ENCODE measurements around the gene GLT8D1. TPM values are rescaled to one million over a fixed set of nuclear protein-coding genes. Genes with fewer than 3 reads are reported as not detected.

The GLT8D1 gene
- polyA plus RNA-seq (2011; rRNA removed), result 75.9 and 98.3 TPM in 2 replicates
- polyA minus RNA-seq (2011; rRNA and poly(A)+ RNA removed), result 23.1 and 31.5 TPM in 2 replicates

- DNase-seq (ENCODE audit: low read depth), result no peak
- CTCF ChIA-PET, result interaction anchor here (1.2 to 1.9 kb wide), 2 partner anchors 9 to 13 kb away, joined by 3 to 5 read pairs; no protein-coding TSS in a partner anchor
- TF ChIP-seq, protein P1, sequence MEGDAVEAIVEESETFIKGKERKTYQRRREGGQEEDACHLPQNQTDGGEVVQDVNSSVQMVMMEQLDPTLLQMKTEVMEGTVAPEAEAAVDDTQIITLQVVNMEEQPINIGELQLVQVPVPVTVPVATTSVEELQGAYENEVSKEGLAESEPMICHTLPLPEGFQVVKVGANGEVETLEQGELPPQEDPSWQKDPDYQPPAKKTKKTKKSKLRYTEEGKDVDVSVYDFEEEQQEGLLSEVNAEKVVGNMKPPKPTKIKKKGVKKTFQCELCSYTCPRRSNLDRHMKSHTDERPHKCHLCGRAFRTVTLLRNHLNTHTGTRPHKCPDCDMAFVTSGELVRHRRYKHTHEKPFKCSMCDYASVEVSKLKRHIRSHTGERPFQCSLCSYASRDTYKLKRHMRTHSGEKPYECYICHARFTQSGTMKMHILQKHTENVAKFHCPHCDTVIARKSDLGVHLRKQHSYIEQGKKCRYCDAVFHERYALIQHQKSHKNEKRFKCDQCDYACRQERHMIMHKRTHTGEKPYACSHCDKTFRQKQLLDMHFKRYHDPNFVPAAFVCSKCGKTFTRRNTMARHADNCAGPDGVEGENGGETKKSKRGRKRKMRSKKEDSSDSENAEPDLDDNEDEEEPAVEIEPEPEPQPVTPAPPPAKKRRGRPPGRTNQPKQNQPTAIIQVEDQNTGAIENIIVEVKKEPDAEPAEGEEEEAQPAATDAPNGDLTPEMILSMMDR (IDR thresholded peaks at IDR 0.05; ENCODE audit: insufficient read depth, low read depth, low read length), result no peak
- Histone ChIP-seq H3K27me3 (ENCODE audit: control insufficient read depth, insufficient read depth, low read length) (no peaks in the 10 kb centered on the region), H3K36me3 (ENCODE audit: control insufficient read depth, insufficient read depth, low read length) (peaks cover 2% of the 10 kb centered on the region; the same call in 1 of the 2 replicates), H3K4me3 (ENCODE audit: low read depth, low read length) (peak within 1 kb of the TSS; percentile 65)
- POLR2A ChIA-PET, result interaction anchor here (0.6 kb wide), 1 partner anchor 15 kb away, joined by 14 read pairs; no protein-coding TSS in a partner anchor
Observed at GRCh38 chr3:52705688-52706686, at the start of gene GLT8D1, which contains the start of gene SPCS1. Gene GLT8D1 (minus strand): TSS chr3:52705791. CDS start chr3:52700460, 5,331 bp downstream. Gene SPCS1 (plus strand): TSS chr3:52706106. CDS start chr3:52706247, 141 bp downstream.

GRCh38 chr3:52754373-52754772, 48.8 kb upstream of the GLT8D1 start:
- ChIA-PET CTCF (no interaction called here), POLR2A (no interaction called here)
- TF ChIP-seq, protein P1 (IDR thresholded peaks at IDR 0.05; ENCODE audit: insufficient read depth, low read depth, low read length), result no peak
- Histone ChIP-seq H3K36me3 (ENCODE audit: control insufficient read depth, insufficient read depth, low read length) (peaks cover 14% of the 10 kb centered on the region), H3K4me3 (ENCODE audit: low read depth, low read length) (no peak overlapping the region), H3K27me3 (ENCODE audit: control insufficient read depth, insufficient read depth, low read length) (no peaks in the 10 kb centered on the region)
- DNase-seq (ENCODE audit: low read depth), result no peak

DNA sequence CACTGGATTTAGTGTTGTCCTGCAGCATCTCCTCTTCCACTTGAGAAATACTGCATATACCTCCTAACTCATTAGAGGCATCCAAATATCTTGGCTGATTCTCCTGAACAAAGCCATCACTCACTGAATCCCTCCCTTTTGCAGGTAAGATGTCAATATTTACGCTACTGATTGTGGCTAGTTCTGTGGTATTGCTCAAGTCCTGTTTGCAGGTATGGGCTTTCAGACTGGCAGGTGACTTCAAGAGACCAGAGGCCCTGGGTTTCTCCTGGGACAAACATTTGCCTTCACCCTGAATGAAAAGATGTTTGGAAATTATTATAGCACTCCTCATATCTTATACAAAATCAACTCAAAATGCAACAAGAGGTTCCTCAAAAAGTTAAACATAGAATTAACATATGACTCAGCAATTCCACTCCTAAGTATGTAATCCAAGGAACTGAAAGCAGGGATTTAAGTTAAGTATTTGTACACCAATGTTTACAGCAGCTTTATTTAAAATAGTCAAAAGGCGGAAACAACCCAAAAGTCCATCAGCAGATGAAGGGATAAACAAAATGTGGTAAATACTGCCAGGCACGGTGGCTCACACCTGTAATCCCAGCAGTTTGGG, 46.6 kb upstream of the GLT8D1 start:
- ChIA-PET POLR2A (no interaction called here), CTCF (interaction anchor here (1.4 kb wide), 1 partner anchor 10 kb away, joined by 3 read pairs; no protein-coding TSS in a partner anchor)
- TF ChIP-seq, protein P1 (IDR thresholded peaks at IDR 0.05; ENCODE audit: insufficient read depth, low read depth, low read length), result no peak
- H3K27me3 ChIP-seq (ENCODE audit: control insufficient read depth, insufficient read depth, low read length), result no peaks in the 10 kb centered on the region
- peaks cover 12% of the 10 kb centered on the region for H3K36me3 ChIP-seq (ENCODE audit: control insufficient read depth, insufficient read depth, low read length)
- no peak for DNase-seq (ENCODE audit: low read depth)
- no peak overlapping the region for H3K4me3 ChIP-seq (ENCODE audit: low read depth, low read length)

GRCh38 chr3:52743721-52744120, 38.1 kb upstream of the GLT8D1 start:
- H3K27me3 ChIP-seq (ENCODE audit: control insufficient read depth, insufficient read depth, low read length), result no peaks in the 10 kb centered on the region
- peaks cover 6% of the 10 kb centered on the region for H3K36me3 ChIP-seq (ENCODE audit: control insufficient read depth, insufficient read depth, low read length)
- no peak overlapping the region for H3K4me3 ChIP-seq (ENCODE audit: low read depth, low read length)
- TF ChIP-seq, protein P1 (IDR thresholded peaks at IDR 0.05; ENCODE audit: insufficient read depth, low read depth, low read length), result no peak
- ChIA-PET CTCF (interaction anchor here (0.9 to 2.3 kb wide), 5 partner anchors 22 to 370 kb away, joined by 3 to 7 read pairs (median 3); no protein-coding TSS in a partner anchor), POLR2A (no interaction called here)
- DNase-seq (ENCODE audit: low read depth), result no peak

All from BJ (cell line).